Heart right ventricle (tissue), 16 donors: Measurements from ENCODE around the gene MRTFA. TPM values are rescaled to one million over a fixed set of nuclear protein-coding genes. Genes with fewer than 3 reads are reported as not detected.

Experiments used
- ATAC-seq, 8 donors: fragments of 200-7000 bp; cut with Tn5 transposase; one replicate each; pipeline ENCODE4 v1.9.1; 2020; ENCODE audit warnings: mild to moderate bottlenecking in 8 of 8, moderate library complexity in 8 of 8, moderate number of reproducible peaks in 1 of 8
- DNase-seq, 2 donors: peaks; one replicate each; pipeline ENCODE4 v3.0.0-alpha.2; 2020
- H3K27ac ChIP-seq, 10 donors: fragments of 200-600 bp; sonication (generic) in 2 of 10; one replicate each; pipeline versions ENCODE4 v1.5.0 to v1.8.0; 2020 to 2022; ENCODE audit warnings: mild to moderate bottlenecking in 3 of 10
- H3K27me3 ChIP-seq, 7 donors: fragments of 200-600 bp; one replicate each; pipeline ENCODE4 v1.8.0; 2021 to 2022; ENCODE audit warnings: mild to moderate bottlenecking in 2 of 7
- H3K36me3 ChIP-seq, 9 donors: fragments of 200-600 bp; sonication (generic) in 1 of 9; one replicate each; pipeline versions ENCODE4 v1.5.0 to v1.8.0; 2020 to 2022; ENCODE audit warnings: mild to moderate bottlenecking in 2 of 9
- H3K4me1 ChIP-seq, 9 donors: fragments of 200-600 bp; sonication (generic) in 1 of 9; one replicate each; pipeline versions ENCODE4 v1.5.0 to v1.8.0; 2020 to 2022; ENCODE audit warnings: mild to moderate bottlenecking in 4 of 9
- H3K4me3 ChIP-seq, 10 donors: fragments of 200-600 bp; sonication (generic) in 2 of 10; one replicate each; pipeline versions ENCODE4 v1.5.0 to v1.8.0; 2020 to 2022; ENCODE audit warnings: mild to moderate bottlenecking in 7 of 10, moderate library complexity in 2 of 10
- H3K9me3 ChIP-seq, 11 donors: fragments of 200-600 bp in 10 of 11; sonication (generic) in 2 of 11; one replicate each; pipeline versions ENCODE4 v1.5.0 to v1.8.0; 2013 to 2022; ENCODE audit warnings: mild to moderate bottlenecking in 2 of 11, control low read depth in 1 of 11, moderate library complexity in 1 of 11
- CTCF ChIP-seq, 9 donors: fragments of 200-600 bp; sonication (generic) in 2 of 9; IDR thresholded peaks; one replicate each; pipeline versions ENCODE4 v1.5.0 to v1.8.0; 2021 to 2022; ENCODE audit warnings: antibody characterized with exemption in 9 of 9, mild to moderate bottlenecking in 5 of 9, moderate library complexity in 1 of 9
- WGBS, 2 donors: extraction: QIAGEN DNeasy Blood & Tissue Kit; methylation state at CpG; one replicate each; pipeline ENCODE4 v1.1.7; 2013; ENCODE audit warnings: inconsistent platforms in 1 of 2; 5-methylcytosine and 5-hydroxymethylcytosine counted together
- intact Hi-C, 10 donors: fragments of 100-400 bp; cut with DNase I; formaldehyde crosslinking; loops; one replicate each; pipeline versions ENCODE4 v1.11.1 to v1.14.2; 2022
- polyA plus RNA-seq, 2 donors: library from polyadenylated mRNA; stranded (reverse); fragments of 200-250 nt; gene quantifications; one replicate each; pipeline ENCODE4 v1.2.3, GENCODE V29; 2013
- total RNA-seq, 10 donors: library from RNA; stranded (reverse); fragmentation: NEBNext Ultra II Directional in 3 of 10; extraction: Animal tissue kit (Norgen Biotek cat#: 25700) in 3 of 10; gene quantifications; one replicate each; pipeline versions ENCODE4 v1.2.1 to v1.2.4, GENCODE V29; 2021 to 2023
- donor health status: Arrhythmogenic right ventricular cardiomyopathy.
- donor health status: ischemic (EF 13 %, LVEDD 7.1; RV severe dilation, severe dysfunction).
- donor health status: healthy with polysubstance abuse.
- donor health status: DM: no; HTN: yes; CAD: no.
- donor health status: DM: no; HTN: no; CAD: no.
- donor health status: ischemic (EF 25% LVEDD 6.9; RV normal size, moderate dysfunction).
- donor health status: ischemic (EF 25% LVEDD 5.7; RV mildly dilated, moderate dysfunction).
- donor health status: healthy.
- donor health status: DM: yes; HTN: yes; CAD: no.
- donor health status: Ischemic cardiomyopathy.
- donor health status: ischemic (EF 35%, LVEDD 5.7; RV mildly dilated, moderate dysfunction).
- donor health status: nonischemic (EF 11% LVEDD 7.7; RV severe dilation, severe dysfunction).
- donor health status: DM: yes; HTN: yes; CAD: no.
- donor health status: PGD.
- donor health status: ischemic (EF 29% LVEDD 5.4; RV normal size, mild dysfunction).
- donor health status: nonischemic (EF 23%, LVEDD 6.1; RV moderate dilation, normal function).

Gene MRTFA
- total and polyA plus RNA-seq, 12 donors, result 13.2 to 30.9 (median 18.9) TPM

- DNase-seq (no peak), ATAC-seq (no peak)
- no peaks in the 10 kb centered on the region for H3K27me3 ChIP-seq
- peaks cover 0 to 23% (median 13%) of the 10 kb centered on the region in 9 donors for H3K4me1 ChIP-seq
- H3K36me3 ChIP-seq, result peaks cover 0 to 61% (median 0%) of the 10 kb centered on the region in 9 donors
- peaks cover 0 to 8% (median 0%) of the 10 kb centered on the region in 11 donors for H3K9me3 ChIP-seq
- H3K4me3 ChIP-seq, result no peak overlapping the region
- TF ChIP-seq CTCF (IDR thresholded peaks at IDR 0.05), result no peak
- intact Hi-C loops, result loop anchor here in 1 of 10 donors (10.0 kb wide), 1 partner anchor 63 kb away; no protein-coding TSS in a partner anchor
- WGBS, 2 donors, result 97 to 99% methylated on average over 4 of the region's 4 CpGs
- no peak overlapping the region for H3K27ac ChIP-seq
Observed at GRCh38 chr22:40547729-40548143, 88.8 kb downstream of the MRTFA start.

- no peak for DNase-seq
- Histone ChIP-seq H3K4me3 (no peak overlapping the region), H3K4me1 (peaks cover 0 to 21% (median 9%) of the 10 kb centered on the region in 9 donors), H3K36me3 (peaks cover 0 to 38% (median 0%) of the 10 kb centered on the region in 9 donors), H3K27me3 (no peaks in the 10 kb centered on the region), H3K27ac (no peak overlapping the region), H3K9me3 (no peaks in the 10 kb centered on the region)
- no peak for ATAC-seq
- no peak for TF ChIP-seq CTCF (IDR thresholded peaks at IDR 0.05)
- intact Hi-C loops, result loop anchor here in 1 of 10 donors (10.0 kb wide), 1 partner anchor 60 kb away; no protein-coding TSS in a partner anchor
- 96 to 100% methylated on average over 2 of the region's 2 CpGs for WGBS, 2 donors
Observed at GRCh38 chr22:40544758-40545157, 91.8 kb downstream of the MRTFA start.

GRCh38 chr22:40542821-40543540 is 93.5 kb downstream of the MRTFA start:
- WGBS, 2 donors, result 70 to 79% methylated on average over 2 of the region's 2 CpGs
- Histone ChIP-seq H3K4me1 (peaks cover 0 to 28% (median 9%) of the 10 kb centered on the region in 9 donors), H3K27ac (no peak overlapping the region), H3K36me3 (peaks cover 0 to 24% (median 0%) of the 10 kb centered on the region in 9 donors), H3K9me3 (no peaks in the 10 kb centered on the region), H3K4me3 (no peak overlapping the region), H3K27me3 (no peaks in the 10 kb centered on the region)
- ATAC-seq (peak in 1 of 8 donors; percentile 52), DNase-seq (no peak)
- intact Hi-C loops, result loop anchor here in 1 of 10 donors (10.0 kb wide), 1 partner anchor 58 kb away; no protein-coding TSS in a partner anchor
- no peak for TF ChIP-seq CTCF (IDR thresholded peaks at IDR 0.05)

- no peak overlapping the region for H3K27ac ChIP-seq
- intact Hi-C loops, result loop anchor here in 1 of 10 donors (10.0 kb wide), 1 partner anchor 56 kb away; no protein-coding TSS in a partner anchor
- ATAC-seq, result peak in 1 of 8 donors; percentile 22
- H3K36me3 ChIP-seq, result peaks cover 0 to 7% (median 0%) of the 10 kb centered on the region in 9 donors
- DNase-seq, result no peak
- 64 to 74% methylated on average over 2 of the region's 2 CpGs for WGBS, 2 donors
- no peaks in the 10 kb centered on the region for H3K9me3 ChIP-seq
- TF ChIP-seq CTCF (IDR thresholded peaks at IDR 0.05), result no peak
- H3K4me1 ChIP-seq, result peaks cover 0 to 28% (median 9%) of the 10 kb centered on the region in 9 donors
- no peaks in the 10 kb centered on the region for H3K27me3 ChIP-seq
- H3K4me3 ChIP-seq, result no peak overlapping the region
Observed at GRCh38 chr22:40541300-40541699, 95.2 kb downstream of the MRTFA start.
